HG02970 (cell line): ENCODE results near the gene ACD.

ENCODE experiments used
- ATAC-seq: cut with Tn5 transposase; IDR thresholded peaks from one replicate; pipeline ENCODE4 v1.9.1; 2021; ENCODE audit warnings: mild to moderate bottlenecking, moderate library complexity, moderate number of reproducible peaks; ENCODE audit not compliant: unreplicated experiment, low FRiP score

Gene ACD

GRCh38 chr16:67676516-67676915, 16.5 kb upstream of the ACD start:
- no peak for ATAC-seq

DNA sequence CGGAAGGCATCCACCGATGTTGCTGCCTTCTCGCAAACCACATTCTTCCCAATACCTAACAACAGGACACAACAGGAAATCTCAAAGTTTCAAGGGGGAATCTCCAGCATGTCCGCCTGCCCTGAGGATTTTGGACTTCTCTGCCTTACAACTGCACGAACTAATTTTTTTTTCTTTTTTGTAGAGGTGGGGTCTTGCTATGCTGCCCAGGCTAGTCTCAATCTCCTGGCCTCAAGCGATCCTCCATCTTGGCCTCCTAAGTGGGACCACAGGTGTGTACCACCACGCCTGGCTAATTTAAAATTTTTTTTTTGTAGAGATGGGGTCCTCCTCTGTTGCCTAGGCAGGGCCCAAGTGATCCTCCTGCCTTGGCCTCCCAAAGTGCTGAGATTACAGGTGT, 15.9 kb upstream of the ACD start:
- ATAC-seq = no peak

DNA sequence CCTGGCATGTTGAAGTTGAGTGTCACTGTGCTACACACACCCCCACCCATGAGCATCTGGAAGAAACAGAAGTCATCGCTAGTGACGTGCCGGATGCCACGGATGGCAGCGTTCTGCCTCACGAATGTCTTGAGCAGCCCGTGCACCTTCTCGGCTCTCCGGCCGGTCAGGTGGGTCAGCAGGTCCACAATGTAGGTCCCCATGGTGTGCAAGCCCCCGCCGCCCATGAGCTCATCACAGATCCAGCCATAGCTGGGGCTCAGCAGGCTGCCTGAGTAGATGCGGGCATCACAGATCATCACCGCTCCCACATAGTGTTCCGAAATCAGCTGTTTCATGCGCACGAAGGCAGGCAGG, 15.5 kb upstream of the ACD start:
- ATAC-seq = no peak

DNA sequence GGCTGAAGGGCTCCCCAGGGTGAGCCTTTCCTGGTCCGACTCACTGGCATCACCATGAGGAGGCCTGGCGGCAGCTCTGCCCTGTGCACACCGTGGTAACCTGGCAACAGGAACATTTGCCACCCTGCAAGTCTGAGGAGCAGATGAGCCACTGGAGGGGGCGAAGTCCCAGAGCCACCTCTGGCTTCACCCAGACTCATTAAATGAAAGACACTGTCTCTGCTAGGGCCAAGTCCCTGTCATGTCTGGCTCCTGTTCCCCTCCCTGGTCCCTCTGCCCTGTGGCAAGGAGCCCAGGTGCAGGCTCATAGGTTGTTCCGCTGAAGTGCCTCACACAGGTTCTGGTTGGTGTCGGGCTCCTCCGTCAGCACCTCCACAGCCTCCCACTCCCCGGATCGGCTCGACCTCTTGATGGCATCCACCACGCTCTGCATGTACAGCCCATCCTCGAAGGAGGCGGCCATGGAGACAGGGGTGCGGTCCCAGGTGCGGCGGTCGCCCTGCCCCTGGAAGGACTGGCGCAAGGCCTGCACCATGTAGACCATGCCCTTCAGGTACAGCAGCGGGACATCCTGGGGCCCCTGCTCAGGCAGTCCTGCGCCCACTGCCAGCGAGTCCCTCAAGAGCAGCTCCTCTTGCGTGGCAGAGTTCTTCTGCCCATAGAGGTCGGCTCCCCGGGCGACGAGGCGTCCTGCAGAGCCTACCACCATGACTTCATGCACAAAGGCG, 15.0 kb upstream of the ACD start:
- ATAC-seq = no peak

DNA sequence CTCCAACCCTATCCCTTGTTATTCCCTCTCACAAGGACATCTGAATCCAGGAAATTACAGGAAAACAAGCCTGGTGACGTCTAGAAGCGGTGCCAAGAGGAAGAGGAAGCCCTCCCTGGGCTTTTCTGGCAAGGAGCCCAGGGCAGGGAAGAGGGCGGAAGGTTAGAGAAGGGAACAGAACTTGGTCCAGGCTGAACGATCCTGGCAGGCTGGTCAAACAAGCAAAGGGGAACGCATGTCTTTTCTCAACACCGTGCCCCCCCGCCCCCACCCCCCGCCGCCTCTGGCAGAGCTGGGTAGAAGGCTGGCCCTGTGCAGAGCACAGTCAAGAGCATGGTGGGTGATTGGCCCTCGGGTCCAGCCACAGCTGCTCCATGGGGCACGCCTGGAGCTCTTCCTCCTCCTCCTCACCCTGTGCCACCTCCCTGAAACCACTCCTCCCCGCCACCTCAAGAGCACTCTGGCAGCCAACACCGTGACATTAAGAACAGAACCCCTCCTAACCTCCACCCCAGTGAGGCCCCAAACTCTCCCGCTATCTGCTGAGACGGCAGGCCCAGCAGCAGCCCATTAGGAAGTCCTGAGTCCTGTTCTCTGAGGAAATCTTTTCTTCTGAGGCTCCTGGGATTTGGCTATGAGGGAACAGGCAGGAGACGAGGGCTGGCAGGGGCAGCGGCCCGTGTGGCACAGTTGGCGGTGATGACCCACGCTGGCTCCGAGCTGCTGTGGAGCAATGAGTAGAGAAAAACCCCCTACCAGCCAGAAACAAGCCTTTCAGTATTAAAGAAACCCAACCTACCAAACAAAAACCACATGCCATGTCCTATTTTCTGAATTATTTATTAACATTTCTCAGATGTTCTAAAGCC, 13.9 kb upstream of the ACD start:
- no peak for ATAC-seq

GRCh38 chr16:67672739-67673662, 12.9 kb upstream of the ACD start:
- ATAC-seq = no peak

GRCh38 chr16:67672306-67672705, 12.2 kb upstream of the ACD start:
- ATAC-seq = no peak

DNA sequence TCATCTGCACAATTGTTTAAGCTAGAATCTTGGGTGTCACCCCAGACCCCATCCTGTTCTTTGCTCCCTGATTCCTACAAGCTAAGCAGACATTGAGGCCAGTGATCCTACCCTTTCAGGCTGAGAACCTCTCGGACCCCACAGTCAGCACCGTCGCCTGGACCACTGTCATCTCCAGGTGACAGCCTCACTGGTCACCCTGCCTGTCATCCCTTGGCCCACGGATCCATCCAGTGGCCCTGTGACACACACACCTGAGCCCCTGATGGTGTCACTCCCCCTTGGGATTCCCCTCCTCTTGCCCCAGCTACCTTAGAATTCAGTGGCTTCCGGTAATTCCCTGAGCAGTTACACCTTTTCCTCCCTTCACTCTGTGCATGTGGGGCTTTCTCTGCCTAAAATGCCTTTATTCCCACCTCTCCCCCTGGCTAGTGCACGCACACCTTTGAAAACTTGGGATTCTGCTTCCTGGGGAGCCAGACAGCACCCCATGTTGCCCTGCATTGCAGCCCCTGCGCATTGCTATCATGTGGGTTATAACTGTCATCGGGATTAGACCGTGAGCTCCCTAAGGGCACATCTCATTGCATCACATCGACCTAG, 9.5 kb upstream of the ACD start:
- no peak for ATAC-seq

GRCh38 chr16:67668495-67669157, 8.6 kb upstream of the ACD start:
- no peak for ATAC-seq

DNA sequence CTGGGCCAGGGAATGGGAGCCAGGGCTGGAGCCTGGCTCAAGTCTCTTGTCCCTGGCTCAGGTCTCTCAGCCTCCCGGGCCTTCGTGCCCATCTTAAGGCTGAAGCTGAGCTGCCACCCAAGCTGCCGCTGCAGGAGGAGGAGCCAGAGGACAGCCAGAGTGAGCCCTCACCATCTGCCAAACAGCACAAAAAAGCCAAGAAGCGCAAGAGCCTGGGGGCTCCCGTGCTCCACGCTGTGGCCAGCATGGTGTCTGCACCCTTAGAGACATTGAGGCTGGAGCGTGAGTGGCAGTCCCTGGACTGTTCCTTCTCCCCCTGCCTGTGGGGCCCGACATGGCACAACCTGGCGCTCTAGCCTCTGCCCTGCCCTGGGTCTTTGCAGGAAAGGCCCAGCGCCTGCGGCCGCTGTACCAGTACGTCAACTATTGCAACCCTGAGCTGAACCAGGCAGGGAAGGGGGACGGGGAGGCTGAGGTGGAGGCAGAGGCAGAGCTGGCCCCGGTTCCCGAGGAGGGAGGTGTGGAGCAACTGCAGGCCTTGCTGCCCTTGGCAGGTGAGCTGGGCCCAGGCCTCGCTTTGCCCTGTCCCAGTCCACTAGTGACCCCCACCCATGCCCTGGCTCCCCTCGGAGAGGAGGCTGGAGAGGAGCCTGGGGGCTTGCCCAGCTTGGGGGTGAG, 7.9 kb upstream of the ACD start:
- no peak for ATAC-seq

GRCh38 chr16:67667453-67667816, 7.4 kb upstream of the ACD start:
- ATAC-seq = no peak

GRCh38 chr16:67666559-67667452, 6.7 kb upstream of the ACD start, which contains the start of the genes C16orf86 and ENKD1:
TSS of gene C16orf86 (plus strand) at chr16:67666814. CDS start at chr16:67666971, 157 bp downstream.
TSS of gene ENKD1 (minus strand) at chr16:67666750. CDS start at chr16:67666442, 308 bp downstream.
- ATAC-seq = no peak

DNA sequence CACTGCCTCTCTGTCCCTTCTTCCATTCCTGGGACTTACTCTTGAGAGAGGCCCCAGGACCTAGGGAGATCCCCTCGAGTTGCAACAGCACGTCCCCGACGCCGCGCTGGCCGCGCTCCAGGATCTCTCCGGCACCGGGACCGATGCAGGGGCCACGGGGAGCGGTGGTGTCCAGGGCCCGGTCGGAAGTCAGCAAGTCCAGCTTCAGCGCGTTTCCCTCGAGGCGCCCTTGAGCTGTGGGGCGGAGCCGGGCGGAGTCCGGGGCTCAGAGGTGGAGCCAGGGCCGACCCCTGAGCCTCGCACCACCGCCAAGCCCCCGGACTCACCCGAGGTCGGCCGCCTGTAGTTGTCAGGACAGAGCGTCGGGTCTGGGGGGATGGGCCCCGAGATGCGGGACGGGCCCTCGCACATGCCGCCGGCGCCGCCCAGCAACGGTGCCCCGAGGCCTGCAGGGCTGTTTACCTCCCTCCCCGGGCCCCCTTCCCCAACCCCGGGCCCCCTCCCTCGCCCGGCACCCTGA, 6.0 kb upstream of the ACD start:
- no peak for ATAC-seq

DNA sequence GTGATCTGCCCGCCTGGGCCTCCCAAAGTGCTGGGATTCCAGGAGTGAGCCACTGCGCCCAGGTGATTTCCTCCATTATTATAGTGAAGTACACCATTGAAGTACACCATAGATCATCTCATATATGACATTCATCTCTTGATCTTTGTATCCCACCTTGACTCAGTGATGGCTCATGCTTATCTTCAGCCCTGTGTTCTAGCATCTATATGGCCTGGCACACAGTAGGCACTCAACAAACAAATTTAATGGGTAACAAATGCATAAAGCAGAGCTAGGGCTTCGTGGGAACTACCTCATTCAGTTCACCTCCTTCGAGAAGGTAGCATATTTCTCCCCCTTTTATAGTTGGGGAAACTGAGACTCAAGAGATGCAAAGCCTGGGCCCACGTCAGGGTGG, 5.5 kb upstream of the ACD start:
- ATAC-seq = no peak

- ATAC-seq = no peak
Observed at GRCh38 chr16:67664871-67665270, 4.8 kb upstream of the ACD start.

DNA sequence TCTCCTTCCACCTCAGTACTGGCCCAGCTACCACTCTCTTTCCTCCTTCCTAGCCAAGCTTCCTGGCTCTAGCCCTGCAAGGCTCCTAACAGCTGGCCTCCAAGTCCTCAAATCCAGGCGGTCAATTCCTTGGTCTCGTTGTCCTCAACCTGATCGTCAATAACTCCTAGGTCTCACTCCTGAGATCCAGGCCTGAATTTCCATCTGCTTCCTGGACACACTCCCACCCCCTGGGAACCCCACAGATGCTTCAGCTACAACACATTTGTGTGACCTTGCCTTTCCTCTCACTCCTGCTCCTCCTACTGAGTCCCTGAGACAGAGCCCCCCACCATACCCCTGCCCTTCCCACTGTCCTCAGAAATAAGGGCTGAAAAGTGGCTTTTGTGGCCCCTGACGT, 4.2 kb upstream of the ACD start:
- ATAC-seq = no peak

DNA sequence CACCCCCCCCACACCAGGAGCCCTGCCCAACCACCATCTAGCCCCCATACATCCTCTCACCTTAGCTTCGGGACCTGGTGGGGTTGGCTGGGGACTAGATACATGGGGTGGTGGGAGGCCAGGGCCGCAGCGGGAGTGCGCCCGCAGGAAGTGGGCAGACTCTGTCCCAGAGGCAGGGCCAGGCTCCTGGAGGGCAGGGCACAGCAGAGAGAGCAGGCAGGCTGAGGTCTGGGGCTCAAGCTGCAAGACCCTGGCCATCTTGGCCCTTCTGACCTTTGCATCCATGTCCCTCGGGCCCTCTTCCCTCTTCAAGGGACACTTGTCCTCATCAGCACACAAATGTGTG, 3.8 kb upstream of the ACD start:
- no peak for ATAC-seq

DNA sequence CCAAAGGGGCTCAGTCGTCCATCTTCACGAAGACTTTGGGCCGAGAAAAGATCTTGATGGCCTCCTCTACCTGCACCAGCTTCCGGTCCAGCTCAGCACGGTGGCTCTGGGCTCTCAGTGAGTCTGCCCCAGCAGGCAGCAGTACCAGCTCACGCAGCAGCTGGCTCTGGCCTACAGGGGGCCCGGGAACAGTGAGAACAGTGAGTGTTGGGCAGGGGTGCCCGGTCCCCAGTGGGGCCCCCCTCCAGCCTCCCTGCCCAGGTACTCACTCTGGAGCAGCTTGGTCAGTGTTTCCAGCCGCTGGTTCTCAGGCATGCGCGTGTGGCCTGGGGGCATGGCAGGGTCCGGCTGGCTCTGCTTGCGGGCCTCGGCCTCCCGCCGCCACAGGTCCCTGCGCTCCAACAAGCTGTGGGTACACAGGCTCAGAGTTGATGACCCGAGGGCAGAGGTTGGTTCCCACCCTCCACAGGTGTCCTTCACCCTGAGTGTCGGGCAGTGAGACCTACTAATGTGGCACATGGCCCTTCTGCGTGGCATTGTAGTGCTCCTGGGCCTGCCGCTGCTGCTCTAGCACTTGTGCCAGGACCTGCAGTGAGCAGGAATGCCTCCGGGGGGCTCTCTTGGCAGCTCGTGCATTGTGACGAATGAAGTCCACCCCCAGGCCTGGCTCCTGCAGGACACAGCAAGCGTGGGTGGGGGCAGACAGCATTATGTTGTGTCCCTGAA, 3.3 kb upstream of the ACD start:
- ATAC-seq = no peak
